SK-N-SH (cell line): ENCODE data around the gene NOL4L. TPM values are rescaled to one million over a fixed set of nuclear protein-coding genes. Genes with fewer than 3 reads are reported as not detected.

Experiments used
- CTCF ChIA-PET: fragments of 300-600, 350-600 bp; formaldehyde crosslinking; extraction: SDS; loops from one replicate; lab custom pipeline; 2021; lab: Yijun Ruan, JAX
- POLR2A ChIA-PET: fragments of 350-600 bp; sonication (Branson Sonifier 250); formaldehyde crosslinking; extraction: SDS; loops from one replicate; lab custom pipeline; 2020; ENCODE audit warnings: antibody characterized with exemption, inconsistent platforms; lab: Yijun Ruan, JAX
- DNase-seq: peaks from one replicate; pipeline ENCODE4 v3.0.0; 2012
- H2AFZ ChIP-seq: fragments of 200-600 bp; sonication (generic); 2 replicates; pipeline ENCODE4 v1.8.1; 2016; ENCODE audit warnings: antibody characterized with exemption, mild to moderate bottlenecking, low read depth
- H3F3A ChIP-seq: fragments of 200-600 bp; sonication (generic); replicated peaks from 2 replicates; pipeline ENCODE3; 2016; ENCODE audit warnings: antibody characterized with exemption, mild to moderate bottlenecking; ENCODE audit not compliant: insufficient read depth
- H3K27ac ChIP-seq, 2 experiments: fragments of 200-500 bp in 1 of 2; fragments of 200-600 bp in 1 of 2; sonication (Bioruptor generic) in 1 of 2; sonication (generic), shearing (Covaris generic) in 1 of 2; 2 replicates each; pipeline versions ENCODE4 v1.5.1 to v1.6.1; 2014 to 2016; ENCODE audit warnings: low read depth in 2 of 2, inconsistent platforms in 1 of 2, low read length in 1 of 2, mild to moderate bottlenecking in 1 of 2, mixed read lengths in 1 of 2
- H3K27me3 ChIP-seq: fragments of 200-600 bp; sonication (generic), shearing (Covaris generic); 2 replicates; pipeline ENCODE4 v1.6.1; 2016; ENCODE audit warnings: mixed run types; ENCODE audit not compliant: insufficient read depth
- H3K36me3 ChIP-seq, 2 experiments: fragments of 200-500 bp in 1 of 2; fragments of 200-600 bp in 1 of 2; sonication (Bioruptor generic) in 1 of 2; sonication (generic) in 1 of 2; replicated peaks in 1 of 2; 2 replicates each; pipeline versions ENCODE3 to v1.5.1; 2014 to 2016; ENCODE audit warnings: low read length in 1 of 2, mild to moderate bottlenecking in 1 of 2; ENCODE audit not compliant: insufficient read depth in 2 of 2, control insufficient read depth in 1 of 2
- H3K4me1 ChIP-seq, 2 experiments: fragments of 200-500 bp in 1 of 2; fragments of 200-600 bp in 1 of 2; sonication (Bioruptor generic) in 1 of 2; sonication (generic), shearing (Covaris generic) in 1 of 2; 2 replicates each; pipeline versions ENCODE4 v1.5.1 to v1.6.1; 2014 to 2016; ENCODE audit warnings: low read depth in 1 of 2, low read length in 1 of 2, mixed run types in 1 of 2; ENCODE audit not compliant: insufficient read depth in 2 of 2, control insufficient read depth in 1 of 2
- H3K4me2 ChIP-seq: fragments of 200-600 bp; sonication (generic), shearing (Covaris generic); 2 replicates; pipeline ENCODE4 v1.6.1; 2017; ENCODE audit warnings: mixed run types
- H3K4me3 ChIP-seq, 2 experiments: fragments of 200-500 bp in 1 of 2; fragments of 200-600 bp in 1 of 2; sonication (Bioruptor generic) in 1 of 2; sonication (generic), shearing (Covaris generic) in 1 of 2; 2 replicates each; pipeline versions ENCODE4 v1.5.1 to v1.8.1; 2014 to 2016; ENCODE audit warnings: low read depth in 2 of 2, inconsistent platforms in 1 of 2, low read length in 1 of 2, mild to moderate bottlenecking in 1 of 2, mixed read lengths in 1 of 2, moderate library complexity in 1 of 2
- H3K79me2 ChIP-seq: fragments of 200-600 bp; sonication (generic); 2 replicates; pipeline ENCODE4 v1.8.1; 2017; ENCODE audit warnings: mild to moderate bottlenecking; ENCODE audit not compliant: insufficient read depth
- H3K9ac ChIP-seq: fragments of 200-600 bp; sonication (generic); 2 replicates; pipeline ENCODE4 v1.6.1; 2017; ENCODE audit warnings: mixed run types
- H3K9me2 ChIP-seq: fragments of 200-600 bp; sonication (generic); 2 replicates; pipeline ENCODE4 v1.6.1; 2017; ENCODE audit warnings: mixed run types
- H3K9me3 ChIP-seq: fragments of 200-600 bp; sonication (generic); 2 replicates; pipeline ENCODE4 v1.6.1; 2017; ENCODE audit warnings: mixed run types, mild to moderate bottlenecking, moderate library complexity
- H4K20me1 ChIP-seq: fragments of 200-600 bp; sonication (generic); 2 replicates; pipeline ENCODE4 v1.6.1; 2017; ENCODE audit warnings: mild to moderate bottlenecking, mixed run types; ENCODE audit not compliant: insufficient read depth
- CHD2 ChIP-seq: fragments of 150-350 bp; IDR thresholded peaks from 2 replicates; pipeline ENCODE4 v1.6.1; 2018; ENCODE audit warnings: low read length; ENCODE audit not compliant: partially characterized antibody
- ELF1 ChIP-seq: IDR thresholded peaks from 2 replicates; pipeline ENCODE4 v1.4.0; 2012
- EZH2phosphoT487 ChIP-seq: fragments of 200-600 bp; sonication (generic); IDR thresholded peaks from 2 replicates; pipeline ENCODE4 v1.6.1; 2017; ENCODE audit warnings: low read depth, mixed run types, mild to moderate bottlenecking, antibody characterized with exemption, moderate library complexity, borderline replicate concordance
- FOSL2 ChIP-seq: IDR thresholded peaks from 2 replicates; pipeline ENCODE4 v1.4.0; 2012; ENCODE audit warnings: low read depth, mild to moderate bottlenecking, moderate library complexity, borderline replicate concordance
- FOXJ3 ChIP-seq: sonication (generic); formaldehyde crosslinking; IDR thresholded peaks from 2 replicates; pipeline ENCODE4 v1.5.1; 2020; ENCODE audit warnings: mild to moderate bottlenecking, missing genetic modification reagents
- FOXM1 ChIP-seq: IDR thresholded peaks from 2 replicates; pipeline ENCODE4 v1.4.0; 2012; ENCODE audit warnings: low read depth, mild to moderate bottlenecking
- JUND ChIP-seq: IDR thresholded peaks from 2 replicates; pipeline ENCODE4 v1.4.0; 2012
- MEF2A ChIP-seq: IDR thresholded peaks from 2 replicates; pipeline ENCODE4 v1.4.0; 2012; ENCODE audit warnings: low read depth, borderline replicate concordance
- MXI1 ChIP-seq: IDR thresholded peaks from 2 replicates; pipeline ENCODE4 v1.6.1; 2012; ENCODE audit warnings: mild to moderate bottlenecking, low read depth, low read length, improper control_type of control experiment
- NFIC ChIP-seq: IDR thresholded peaks from 2 replicates; pipeline ENCODE4 v1.4.0; 2012; ENCODE audit warnings: borderline replicate concordance
- POLR2AphosphoS5 ChIP-seq: IDR thresholded peaks from 2 replicates; pipeline ENCODE4 v1.6.1; 2012; ENCODE audit warnings: low read depth, low read length
- RXRA ChIP-seq: IDR thresholded peaks from 2 replicates; pipeline ENCODE4 v1.4.0; 2012; ENCODE audit warnings: low read depth, mild to moderate bottlenecking, borderline replicate concordance
- SIN3A ChIP-seq: IDR thresholded peaks from 2 replicates; pipeline ENCODE4 v1.6.1; 2012; ENCODE audit warnings: low read depth, mild to moderate bottlenecking, low read length, moderate library complexity, borderline replicate concordance
- TEAD4 ChIP-seq: IDR thresholded peaks from 2 replicates; pipeline ENCODE4 v1.4.0; 2012; ENCODE audit warnings: mild to moderate bottlenecking, borderline replicate concordance; ENCODE audit not compliant: insufficient read depth
- YY1 ChIP-seq: IDR thresholded peaks from 2 replicates; pipeline ENCODE4 v1.4.0; 2012; ENCODE audit warnings: low read depth, mild to moderate bottlenecking
- WGBS: methylation state at CpG from one replicate; pipeline ENCODE4 v1.1.6; 2017; ENCODE audit warnings: low lambda C conversion rate; 5-methylcytosine and 5-hydroxymethylcytosine counted together
- polyA plus RNA-seq, 3 experiments: library from polyadenylated mRNA; depleted of rRNA; stranded (reverse); fragments of >200 nt; gene quantifications; 2 replicates each; pipeline ENCODE4 v1.2.3, GENCODE V29; 2012

The NOL4L gene
- polyA plus RNA-seq, 1 of the 3 experiments (the other 2 are of a cell fraction): 14.3 TPM

DNA sequence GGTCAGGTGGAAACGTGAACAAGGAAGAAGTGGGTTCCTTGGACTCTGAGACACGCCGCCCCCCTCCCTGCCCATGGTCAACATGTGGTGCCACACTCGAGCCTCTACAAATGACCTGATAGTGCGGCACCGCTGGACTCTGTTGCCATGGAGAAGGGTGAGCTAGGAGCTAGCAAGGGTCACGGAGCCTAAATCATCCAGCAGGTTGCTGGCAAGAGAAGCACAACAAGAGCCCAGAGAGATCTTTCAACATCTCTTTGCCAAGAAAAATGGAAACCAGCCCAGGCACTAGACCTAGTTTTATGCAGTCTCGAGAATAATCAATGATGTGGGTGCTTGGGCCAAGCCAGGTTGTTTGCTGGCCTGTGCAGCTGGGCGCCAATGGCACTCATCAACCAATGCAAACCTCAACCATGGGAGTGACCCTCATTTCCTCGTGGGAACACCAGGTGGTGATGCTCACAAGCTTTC is 69.5 kb downstream of the NOL4L start:
- Histone ChIP-seq H3K4me3 (no peak overlapping the region), H3F3A (no peaks in the 10 kb centered on the region), H3K9me3 (no peaks in the 10 kb centered on the region), H3K27me3 (no peaks in the 10 kb centered on the region), H3K4me2 (no peak overlapping the region), H3K36me3 (no peaks in the 10 kb centered on the region), H3K4me1 (peaks cover 0 to 60% of the 10 kb centered on the region in 2 experiments; a peak in 3 of 4 replicates), H4K20me1 (no peaks in the 10 kb centered on the region), H3K9me2 (no peaks in the 10 kb centered on the region), H2AFZ (no peak overlapping the region), H3K27ac (peak overlapping the region in 1 of 2 experiments; percentile 100; a peak in 1 of 4 replicates), H3K9ac (no peak overlapping the region), H3K79me2 (no peaks in the 10 kb centered on the region)
- DNase-seq: no peak
- TF ChIP-seq POLR2AphosphoS5 (no peak), YY1 (no peak), FOXJ3 (CRISPR knock-in tag) (no peak), TEAD4 (no peak), FOXM1 (no peak), SIN3A (no peak), NFIC (no peak), MXI1 (no peak), FOSL2 (no peak)
- WGBS: 73% methylated on average over 10 of the region's 10 CpGs
- POLR2A ChIA-PET: interaction anchor here (2.6 kb wide), 1 partner anchor 66 kb away, joined by 11 read pairs; no protein-coding TSS in a partner anchor
- CTCF ChIA-PET: interaction anchor here (0.7 to 4.0 kb wide), 4 partner anchors 31 to 179 kb away, joined by 3 to 22 read pairs (median 4); no protein-coding TSS in a partner anchor

DNA sequence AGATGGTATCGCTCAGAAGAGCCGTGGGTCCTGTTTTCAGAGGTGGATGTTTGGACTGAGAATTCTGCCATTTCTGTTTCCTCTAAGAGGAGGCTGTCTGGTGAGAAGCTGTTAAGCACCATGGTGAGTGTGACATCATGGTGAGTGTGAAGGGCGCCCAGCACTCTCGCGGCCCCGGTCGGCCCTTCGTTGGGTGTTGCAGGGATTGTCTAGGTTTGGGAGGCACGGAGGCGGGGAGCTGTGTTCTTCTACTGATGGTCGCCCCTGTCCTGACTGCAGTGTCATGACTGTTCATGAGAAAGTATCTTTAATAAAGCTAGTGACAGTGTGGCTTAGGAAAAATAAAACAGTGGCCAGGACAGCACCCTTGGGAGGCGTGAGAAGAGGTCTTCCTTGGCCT is 70.4 kb downstream of the NOL4L start:
- DNase-seq: no peak
- 88% methylated on average over 10 of the region's 12 CpGs for WGBS
- Histone ChIP-seq H3K4me3 (no peak overlapping the region), H3K36me3 (no peaks in the 10 kb centered on the region), H3K9me3 (no peaks in the 10 kb centered on the region), H4K20me1 (no peaks in the 10 kb centered on the region), H2AFZ (no peak overlapping the region), H3K27me3 (no peaks in the 10 kb centered on the region), H3K79me2 (no peaks in the 10 kb centered on the region), H3K4me2 (no peak overlapping the region), H3K27ac (peak overlapping the region in 1 of 2 experiments; percentile 100; a peak in 1 of 4 replicates), H3F3A (no peaks in the 10 kb centered on the region), H3K4me1 (peaks cover 0 to 66% of the 10 kb centered on the region in 2 experiments; a peak in 3 of 4 replicates), H3K9ac (no peak overlapping the region), H3K9me2 (no peaks in the 10 kb centered on the region)
- ChIA-PET POLR2A (no interaction called here), CTCF (interaction anchor here (4.0 kb wide), 1 partner anchor 30 kb away, joined by 22 read pairs; no protein-coding TSS in a partner anchor)
- TF ChIP-seq EZH2phosphoT487: no peak
- TF ChIP-seq ELF1: no peak
- TF ChIP-seq JUND: no peak
- no peak for TF ChIP-seq CHD2
- no peak for TF ChIP-seq MEF2A
- no peak for TF ChIP-seq RXRA
